GM21526 (cell line): ENCODE results near the gene ZC3H7A.

ENCODE experiments used
- ATAC-seq: cut with Tn5 transposase; IDR thresholded peaks from one replicate; pipeline ENCODE4 v1.9.1; 2021; ENCODE audit warnings: moderate library complexity; ENCODE audit not compliant: unreplicated experiment, low FRiP score

ZC3H7A gene

DNA sequence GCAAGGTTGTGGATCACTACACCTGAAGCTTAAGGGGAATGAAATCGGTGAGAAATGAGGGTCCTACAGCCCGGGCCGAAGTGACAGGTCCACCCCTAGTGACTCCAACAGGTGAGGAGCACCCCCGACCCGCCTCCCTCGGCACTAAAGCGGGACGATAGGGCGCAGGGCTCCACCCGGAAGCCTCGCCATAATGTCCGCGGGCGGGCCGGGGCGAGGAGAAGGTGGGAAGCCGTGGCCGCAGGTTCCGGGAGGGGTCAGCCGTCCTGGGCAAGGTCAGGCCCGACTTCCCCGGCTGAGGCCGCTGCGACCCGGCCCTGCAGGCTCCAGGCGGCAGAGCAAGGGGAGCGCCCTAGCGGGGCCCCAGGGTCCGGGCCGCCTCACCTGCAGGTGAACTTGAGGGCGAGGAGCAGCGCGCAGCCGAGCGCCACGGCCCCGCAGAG lies 54.9 kb downstream of the ZC3H7A start:
- ATAC-seq, result peak; percentile 29

DNA sequence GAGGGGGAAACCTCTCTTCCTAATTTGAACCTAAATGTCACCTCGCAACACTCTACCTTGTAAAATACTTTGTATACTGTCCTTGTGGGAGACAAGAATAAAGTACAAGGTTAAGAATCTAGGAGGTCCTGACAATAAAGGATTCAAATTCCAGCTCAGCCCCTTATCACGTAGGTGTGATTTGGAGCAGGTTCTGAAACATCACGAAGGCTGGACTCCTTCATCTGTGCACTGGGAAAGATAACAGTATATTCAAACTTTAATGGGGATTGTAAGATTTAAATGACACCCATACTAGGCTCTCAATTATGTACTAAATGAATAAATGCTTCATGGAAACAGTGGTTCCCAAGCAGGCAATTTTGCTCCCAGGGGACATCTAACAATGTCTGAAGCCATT lies 56.5 kb downstream of the ZC3H7A start:
- no peak for ATAC-seq

DNA sequence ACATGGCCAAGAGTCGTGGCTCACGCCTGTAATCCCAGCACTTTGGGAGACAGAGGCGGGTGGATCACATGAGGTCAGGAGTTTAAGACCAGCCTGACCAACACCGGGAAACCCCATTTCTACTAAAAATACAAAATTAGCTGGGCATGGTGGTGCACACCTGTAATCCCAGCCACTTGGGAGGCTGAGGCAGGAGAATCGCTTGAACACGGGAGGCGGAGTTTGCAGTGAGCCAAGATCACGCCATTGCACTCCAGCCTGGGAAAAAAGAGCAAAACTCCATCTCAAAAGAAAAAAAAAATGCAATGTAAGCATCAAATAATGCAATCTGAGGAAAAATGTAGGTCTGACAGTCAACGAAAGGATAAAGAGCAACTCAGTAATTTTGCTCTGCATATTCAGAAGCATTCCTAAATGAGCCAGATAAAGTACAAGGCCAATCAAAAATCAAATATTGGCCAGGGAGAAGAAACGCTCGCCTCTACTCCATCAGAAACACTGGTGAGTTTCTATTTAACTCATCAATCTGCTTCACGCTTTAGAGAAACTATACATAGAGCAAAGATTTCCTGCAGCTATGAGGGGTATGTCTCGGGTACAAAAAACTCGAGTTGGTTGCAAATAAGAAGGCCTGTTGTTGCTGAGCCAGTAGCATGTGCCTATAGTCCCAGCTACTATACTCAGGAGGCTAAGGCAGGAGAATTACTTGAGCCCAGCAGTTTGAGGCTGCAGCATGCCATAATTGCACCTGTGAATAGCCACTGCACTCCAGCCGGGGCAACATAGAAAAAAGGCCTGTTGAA lies 58.1 kb downstream of the ZC3H7A start:
- ATAC-seq, result no peak

DNA sequence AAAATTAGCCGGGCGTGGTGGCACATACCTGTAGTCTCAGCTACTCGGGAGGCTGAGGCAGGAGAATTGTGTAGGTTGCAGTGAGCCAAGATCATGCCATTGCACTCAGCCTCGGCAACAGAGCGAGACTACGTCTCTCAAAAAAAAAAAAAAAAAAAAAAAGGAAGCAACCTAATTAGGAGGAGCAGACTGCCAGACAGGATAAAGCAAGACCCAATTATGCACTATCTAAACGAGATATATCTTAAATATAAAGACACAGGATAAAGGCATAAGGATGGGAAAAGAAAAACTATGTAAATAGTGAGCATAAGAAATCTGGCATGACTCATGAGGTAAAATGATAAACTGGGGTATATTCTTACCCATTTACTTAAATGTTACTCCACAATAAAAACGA lies 59.3 kb downstream of the ZC3H7A start:
- ATAC-seq, result no peak

DNA sequence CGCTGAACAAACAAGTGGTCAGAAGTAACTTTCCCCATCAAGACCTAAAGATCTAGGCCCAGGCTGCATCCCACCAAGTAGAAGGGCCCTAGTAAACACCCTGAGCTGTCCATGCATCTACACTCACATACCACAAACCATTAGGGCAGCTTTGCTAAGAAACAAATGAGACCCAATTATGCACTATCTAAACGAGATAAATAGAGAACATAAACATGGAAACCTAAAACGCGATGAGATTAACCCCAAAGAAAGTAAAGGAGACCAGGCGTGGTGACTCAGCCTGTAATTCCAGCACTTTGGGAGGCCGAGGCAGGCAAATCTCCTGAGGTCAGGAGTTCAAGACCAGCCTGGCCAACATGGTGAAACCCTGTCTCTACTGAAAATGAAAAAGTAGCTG lies 60.2 kb downstream of the ZC3H7A start:
- ATAC-seq, result no peak

DNA sequence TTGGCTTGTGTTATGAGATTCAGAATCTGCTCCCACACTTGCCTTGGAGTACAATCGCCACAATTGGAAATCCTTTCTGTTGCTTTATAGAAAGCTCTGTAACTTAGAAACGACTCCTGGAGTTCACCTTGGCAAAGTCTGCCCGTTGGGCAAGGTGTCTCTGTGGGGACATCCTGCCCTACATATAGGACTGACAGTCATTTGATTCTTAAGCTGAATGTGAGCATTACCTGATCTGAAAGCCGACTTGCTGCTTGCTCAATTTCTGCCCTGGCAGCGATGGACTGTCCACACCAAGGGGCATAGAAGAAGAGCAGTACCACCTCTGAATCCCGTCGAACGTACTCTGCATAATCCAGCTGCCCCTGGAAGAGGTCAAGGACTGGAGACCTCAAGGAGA lies 61.3 kb downstream of the ZC3H7A start:
- ATAC-seq, result no peak

DNA sequence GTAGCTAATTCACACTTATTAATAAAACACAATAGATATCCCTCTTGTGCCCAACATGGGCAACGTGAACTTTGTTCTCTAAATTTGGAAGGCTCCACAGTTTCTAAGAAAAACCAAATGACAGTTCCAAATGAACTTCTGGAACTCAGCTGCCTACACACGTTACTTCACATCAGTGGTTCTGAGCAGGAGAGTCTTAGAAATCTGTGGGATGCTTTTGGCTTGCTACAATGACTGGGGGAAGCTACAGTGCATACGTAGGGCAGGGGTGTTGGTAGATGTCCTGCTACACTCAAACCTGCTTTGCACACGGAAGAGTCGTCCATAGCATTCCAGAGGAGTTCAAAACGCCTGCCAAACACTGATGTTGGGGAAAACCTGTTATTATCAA lies 62.4 kb downstream of the ZC3H7A start:
- ATAC-seq, result no peak

- no peak for ATAC-seq
Measured at GRCh38 chr16:11734025-11734652, 62.9 kb downstream of the ZC3H7A start.

DNA sequence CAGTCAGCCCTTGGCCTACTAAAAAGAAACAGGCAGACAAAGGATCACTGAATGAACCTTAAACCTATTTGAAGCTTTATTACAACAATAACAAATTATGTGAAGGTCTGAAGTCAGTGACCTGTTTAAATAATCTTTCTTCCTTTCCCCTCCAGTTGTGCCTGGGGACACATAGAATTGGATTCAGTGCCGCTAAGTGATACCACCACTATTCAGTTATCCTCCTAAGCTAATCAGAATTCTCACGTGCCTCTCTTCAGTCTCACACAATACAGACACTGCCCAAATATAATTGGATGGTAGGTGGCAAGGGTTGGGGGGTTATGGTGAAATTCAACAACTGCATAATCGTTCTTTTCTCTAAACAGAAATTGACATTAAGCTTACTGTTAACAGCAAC lies 65.8 kb downstream of the ZC3H7A start:
- no peak for ATAC-seq

- no peak for ATAC-seq
Measured at GRCh38 chr16:11729787-11730186, 67.3 kb downstream of the ZC3H7A start.

DNA sequence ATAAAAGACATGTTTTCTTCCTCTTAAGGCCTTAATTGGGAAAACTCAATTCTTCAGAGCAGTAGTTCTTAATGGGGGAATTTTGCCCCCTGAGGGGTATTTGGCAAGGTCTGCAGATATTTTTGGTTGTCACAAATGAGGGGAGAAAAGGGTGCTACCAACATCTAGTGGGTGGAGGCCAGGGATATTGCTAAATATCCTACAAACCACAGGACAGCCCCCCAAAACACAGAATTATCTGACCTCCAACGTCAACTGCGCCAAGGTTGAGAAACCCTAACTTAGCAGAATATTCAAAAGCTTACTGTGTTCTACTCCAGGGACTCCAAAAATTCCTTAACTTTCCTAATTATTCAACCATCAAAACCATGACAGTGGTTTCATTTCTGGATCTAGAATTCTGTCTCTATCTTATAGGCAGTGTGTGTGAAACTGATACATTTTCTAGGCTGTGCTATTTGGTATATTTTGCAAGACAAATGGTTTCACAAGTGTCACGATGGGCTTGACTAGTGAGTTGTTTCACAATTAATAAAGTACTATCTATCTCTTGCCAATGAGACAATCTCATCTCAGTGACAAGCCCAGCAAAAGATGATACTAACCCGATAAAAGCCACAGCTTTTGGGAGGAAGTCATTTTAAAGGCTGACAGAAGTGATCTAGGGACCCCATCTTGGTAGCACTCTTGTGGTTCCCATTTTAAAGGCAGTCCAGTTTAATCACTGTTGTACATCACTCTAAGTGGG lies 69.1 kb downstream of the ZC3H7A start:
- no peak for ATAC-seq

DNA sequence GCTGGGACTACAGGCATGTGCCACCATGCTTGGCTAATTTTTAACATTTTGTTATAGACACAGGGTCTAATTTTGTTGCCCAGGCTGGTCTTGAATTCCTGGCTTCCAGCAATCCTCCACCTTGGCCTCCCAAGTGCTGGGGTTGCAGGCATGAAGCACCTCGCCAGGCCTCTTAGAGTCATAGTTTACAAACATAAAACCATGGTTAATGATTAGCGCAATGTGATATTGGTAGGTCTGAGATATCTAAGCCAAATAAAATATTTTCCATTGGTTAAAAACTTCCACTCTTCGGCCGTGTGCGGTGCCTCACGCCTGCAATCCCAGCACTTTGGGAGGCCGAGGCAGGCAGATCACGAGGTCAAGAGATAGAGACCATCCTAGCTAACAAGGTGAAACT lies 71.0 kb downstream of the ZC3H7A start:
- ATAC-seq, result no peak

GRCh38 chr16:11725457-11725856 lies 71.6 kb downstream of the ZC3H7A start:
- ATAC-seq, result no peak

GRCh38 chr16:11722468-11722808 lies 74.6 kb downstream of the ZC3H7A start:
- no peak for ATAC-seq

GRCh38 chr16:11721781-11722467 lies 75.1 kb downstream of the ZC3H7A start:
- no peak for ATAC-seq

DNA sequence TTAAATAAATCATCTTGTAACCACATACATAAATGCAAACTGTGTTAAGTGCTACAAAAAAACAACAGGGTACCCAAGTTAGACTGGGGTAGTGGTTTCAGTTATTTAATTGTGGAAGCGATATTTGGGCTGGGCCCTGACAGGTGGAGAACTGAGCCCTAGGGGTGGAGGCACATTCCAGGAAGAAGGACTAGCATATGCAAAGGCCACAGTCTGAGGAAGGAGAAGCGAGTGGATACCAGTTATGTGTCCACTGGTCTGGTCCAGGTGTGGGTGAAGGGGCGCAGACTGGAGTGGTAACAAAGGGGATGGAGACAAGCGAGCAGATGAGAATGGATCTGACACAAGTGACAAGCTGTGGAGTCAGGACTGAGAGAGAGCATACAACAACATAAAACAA lies 77.3 kb downstream of the ZC3H7A start:
- no peak for ATAC-seq

DNA sequence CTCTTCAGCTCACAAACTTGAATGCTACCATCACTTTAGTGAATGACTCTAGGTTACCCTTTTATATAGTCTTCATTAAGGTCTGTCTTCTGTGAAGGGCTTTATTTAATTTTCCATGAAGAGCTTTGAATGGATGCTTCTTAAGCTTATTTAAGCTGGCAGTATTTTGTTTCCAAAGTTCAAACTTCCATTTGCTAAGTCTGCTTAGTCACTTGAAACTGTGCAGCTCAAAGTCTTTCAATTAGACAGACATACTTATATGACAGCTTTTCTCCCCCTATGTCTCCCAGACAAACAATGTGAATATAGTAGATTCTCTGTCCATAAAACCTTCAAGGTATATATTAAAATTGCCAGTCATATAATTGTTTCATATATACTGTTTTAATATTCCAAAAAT lies 77.9 kb downstream of the ZC3H7A start:
- no peak for ATAC-seq

- no peak for ATAC-seq
Measured at GRCh38 chr16:11717811-11718210, 79.2 kb downstream of the ZC3H7A start.

DNA sequence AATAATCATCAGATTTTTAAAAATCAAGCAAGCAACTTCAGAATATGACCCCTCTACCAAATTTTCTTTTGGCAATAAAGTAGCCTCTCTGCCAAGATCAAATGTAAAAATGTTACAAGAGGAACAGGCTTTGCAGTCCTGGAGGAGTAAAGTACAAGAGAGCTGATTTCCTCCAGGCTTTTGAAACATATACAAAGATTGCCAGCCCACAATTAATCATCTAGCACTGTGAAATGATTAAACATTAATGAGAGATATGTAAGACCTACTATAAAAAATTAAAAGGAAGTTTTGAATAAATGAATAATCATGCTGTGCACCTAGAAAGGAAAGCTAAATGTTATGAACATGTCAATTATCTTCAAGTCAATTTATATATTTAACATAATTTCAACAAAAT lies 80.7 kb downstream of the ZC3H7A start:
- no peak for ATAC-seq

- ATAC-seq, result no peak
Measured at GRCh38 chr16:11715246-11715947, 81.7 kb downstream of the ZC3H7A start.

GRCh38 chr16:11712122-11712521 lies 84.9 kb downstream of the ZC3H7A start:
- no peak for ATAC-seq
